Thyroid gland (tissue), 4 donors: ENCODE measurements around the gene GRIK5. TPM values are rescaled to one million over a fixed set of nuclear protein-coding genes. Genes with fewer than 3 reads are reported as not detected.

ENCODE experiments used
- DNase-seq, 2 donors: peaks; one replicate each; pipeline ENCODE4 v3.0.0-alpha.2; 2019
- H3K27ac ChIP-seq, 3 donors: fragments of 200-600 bp; sonication (generic); 1 replicate in 2 of 3; 2 replicates in 1 of 3; pipeline ENCODE4 v1.5.1; 2016 to 2019; ENCODE audit warnings: mild to moderate bottlenecking in 1 of 3, moderate library complexity in 1 of 3
- H3K27me3 ChIP-seq: fragments of 200-600 bp; sonication (generic); one replicate; pipeline ENCODE4 v1.5.1; 2019
- H3K36me3 ChIP-seq, 2 donors: fragments of 200-600 bp; sonication (generic); one replicate each; pipeline ENCODE4 v1.5.1; 2016 to 2019
- H3K4me1 ChIP-seq, 2 donors: fragments of 200-600 bp; sonication (generic); one replicate each; pipeline ENCODE4 v1.5.1; 2017 to 2019
- H3K4me3 ChIP-seq, 3 donors: fragments of 200-600 bp; sonication (generic); replicated peaks in 1 of 3; 1 replicate in 2 of 3; 2 replicates in 1 of 3; pipeline ENCODE4 v1.5.1; 2016; ENCODE audit warnings: mild to moderate bottlenecking in 1 of 3
- H3K9me3 ChIP-seq: fragments of 200-600 bp; sonication (generic); one replicate; pipeline ENCODE4 v1.5.1; 2017
- CTCF ChIP-seq, 6 experiments: fragments of 200-600 bp in 3 of 6; fragments of 450-650 bp in 3 of 6; sonication (generic) in 3 of 6; IDR thresholded peaks; one replicate each; pipeline ENCODE4 v1.5.1; 2016 to 2019; ENCODE audit warnings: antibody characterized with exemption in 6 of 6, mild to moderate bottlenecking in 2 of 6, inconsistent platforms in 1 of 6, moderate library complexity in 1 of 6
- POLR2A ChIP-seq, 2 donors: fragments of 450-650 bp; IDR thresholded peaks; one replicate each; pipeline ENCODE4 v1.6.1; 2017; ENCODE audit warnings: antibody characterized with exemption in 2 of 2, mild to moderate bottlenecking in 2 of 2, moderate library complexity in 1 of 2
- WGBS, 2 donors: methylation state at CpG; one replicate each; pipeline ENCODE4 v1.1.5; 2017; 5-methylcytosine and 5-hydroxymethylcytosine counted together
- intact Hi-C: fragments of 100-400 bp; cut with DNase I; formaldehyde crosslinking; loops from one replicate; pipeline ENCODE4 v1.15.1; 2023
- total RNA-seq, 4 donors: library from RNA; depleted of rRNA; stranded (reverse); fragments of >200 nt; gene quantifications; one replicate each; pipeline ENCODE4 v1.2.3, GENCODE V29; 2016

The GRIK5 gene
- total RNA-seq, 4 donors from 2014 or later: 12.0 to 24.2 (median 20.1) TPM

- Histone ChIP-seq H3K36me3 (no peaks in the 10 kb centered on the region), H3K27ac (no peak overlapping the region), H3K9me3 (no peaks in the 10 kb centered on the region), H3K4me3 (no peak overlapping the region), H3K4me1 (no peaks in the 10 kb centered on the region), H3K27me3 (peaks cover 7% of the 10 kb centered on the region)
- 85 to 92% methylated on average over 3 to 10 of the region's 13 CpGs for WGBS, 2 donors
- TF ChIP-seq POLR2A (IDR thresholded peaks at IDR 0.05): no peak
- no peak for TF ChIP-seq CTCF (IDR thresholded peaks at IDR 0.05)
- intact Hi-C loops: no loop called here
- no peak for DNase-seq
These were observed 21.3 kb upstream of the GRIK5 start for GRCh38 chr19:42091300-42091699.

DNA sequence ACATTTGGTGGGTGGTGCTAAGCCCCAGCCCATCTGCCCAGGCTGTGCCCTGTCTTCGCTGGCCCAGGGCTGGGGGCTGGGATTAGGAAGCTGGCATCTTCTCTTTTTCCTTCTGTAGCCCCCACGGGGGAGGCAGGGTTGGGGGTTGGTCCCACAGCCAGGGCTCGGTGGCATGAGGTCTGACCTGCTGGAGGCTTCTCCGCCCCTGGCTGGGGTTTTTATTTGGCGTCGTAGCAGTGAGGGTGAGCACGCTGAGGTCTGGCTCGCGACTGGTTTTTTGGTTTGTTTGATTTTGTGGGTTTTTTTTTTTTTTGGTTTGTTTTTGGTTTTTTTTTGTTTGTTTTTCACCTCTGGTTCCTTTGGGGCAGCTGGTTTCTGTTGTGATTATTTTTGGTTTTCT lies 20.7 kb upstream of the GRIK5 start:
- peaks cover under 1% of the 10 kb centered on the region for H3K27me3 ChIP-seq
- no peak overlapping the region for H3K27ac ChIP-seq
- no peak overlapping the region for H3K4me3 ChIP-seq
- H3K9me3 ChIP-seq: no peaks in the 10 kb centered on the region
- H3K4me1 ChIP-seq: no peaks in the 10 kb centered on the region
- WGBS, 2 donors: 52 to 63% methylated on average over 9 of the region's 9 CpGs
- no peak for TF ChIP-seq CTCF (IDR thresholded peaks at IDR 0.05)
- TF ChIP-seq POLR2A (IDR thresholded peaks at IDR 0.05): no peak
- H3K36me3 ChIP-seq: no peaks in the 10 kb centered on the region
- intact Hi-C loops: no loop called here
- no peak for DNase-seq

DNA sequence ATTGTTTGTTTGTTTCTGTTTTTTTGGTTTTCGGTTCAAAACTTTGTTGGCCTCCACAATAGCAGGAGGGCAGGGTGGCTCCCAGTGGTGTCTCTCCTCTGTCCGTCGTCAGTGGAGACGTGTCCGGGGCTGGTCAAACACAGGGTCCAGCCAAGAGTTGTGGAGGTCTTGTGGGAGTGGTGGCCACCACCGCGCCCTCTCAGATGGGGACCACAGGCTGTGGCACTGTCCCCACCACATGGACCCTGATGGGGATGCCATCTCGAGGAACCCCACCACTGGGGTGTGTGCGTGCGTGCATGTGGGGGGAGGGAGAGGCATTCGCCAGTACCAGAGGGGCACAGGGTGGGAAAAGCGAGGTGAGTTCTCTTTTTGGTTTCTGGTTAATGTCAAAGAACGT lies 19.8 kb upstream of the GRIK5 start:
- no peaks in the 10 kb centered on the region for H3K4me1 ChIP-seq
- intact Hi-C loops: no loop called here
- no peak for TF ChIP-seq POLR2A (IDR thresholded peaks at IDR 0.05)
- TF ChIP-seq CTCF (IDR thresholded peaks at IDR 0.05): no peak
- no peaks in the 10 kb centered on the region for H3K9me3 ChIP-seq
- H3K4me3 ChIP-seq: no peak overlapping the region
- no peak overlapping the region for H3K27ac ChIP-seq
- WGBS, 2 donors: 89 to 91% methylated on average over 13 of the region's 13 CpGs
- no peaks in the 10 kb centered on the region for H3K27me3 ChIP-seq
- DNase-seq: no peak
- H3K36me3 ChIP-seq: no peaks in the 10 kb centered on the region

- no peak for DNase-seq
- intact Hi-C loops: no loop called here
- H3K27me3 ChIP-seq: no peaks in the 10 kb centered on the region
- H3K4me1 ChIP-seq: no peaks in the 10 kb centered on the region
- H3K27ac ChIP-seq: peak overlapping the region in 1 of 3 donors; percentile 28
- no peak for TF ChIP-seq POLR2A (IDR thresholded peaks at IDR 0.05)
- TF ChIP-seq CTCF (IDR thresholded peaks at IDR 0.05): no peak
- 71% methylated on average over 13 of the region's 13 CpGs for WGBS, 2 donors
- no peaks in the 10 kb centered on the region for H3K36me3 ChIP-seq
- no peaks in the 10 kb centered on the region for H3K9me3 ChIP-seq
- no peak overlapping the region for H3K4me3 ChIP-seq
These were observed 19.3 kb upstream of the GRIK5 start for GRCh38 chr19:42089191-42089750.

DNA sequence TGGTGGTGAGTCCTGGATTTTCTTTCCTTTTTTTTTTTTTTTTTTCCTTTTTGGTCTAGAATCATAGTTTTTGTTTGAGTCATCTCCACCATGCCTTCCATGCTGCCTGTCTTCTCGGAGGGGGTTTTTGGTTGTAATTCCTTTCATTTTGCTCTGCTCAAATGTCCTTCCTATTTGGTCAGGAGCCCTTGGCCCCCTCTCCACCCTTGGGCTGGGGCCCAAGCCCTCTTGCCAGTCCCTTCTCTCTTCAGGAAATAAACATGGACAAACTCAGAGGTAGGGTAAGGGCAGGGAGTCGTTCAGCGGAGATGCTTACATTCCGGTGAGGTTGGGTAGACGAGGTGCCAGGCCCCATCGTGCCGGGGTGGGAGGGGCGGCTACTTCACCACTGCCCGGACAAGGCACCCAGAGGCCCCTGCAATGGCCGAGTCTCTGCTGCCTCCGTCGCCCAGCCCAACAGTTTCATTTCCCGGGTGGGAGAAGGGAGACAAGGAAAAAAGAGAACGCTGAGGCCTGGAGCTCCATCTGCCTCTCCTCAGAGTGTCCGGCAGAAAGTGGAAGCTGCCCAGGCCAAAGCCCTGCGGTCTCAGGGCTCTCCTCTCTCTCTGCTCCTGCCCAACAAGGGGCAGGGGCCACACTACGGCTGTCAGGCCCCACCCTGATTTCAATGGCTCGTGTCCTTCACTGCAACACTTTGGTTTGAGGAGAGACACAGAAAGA lies 18.6 kb upstream of the GRIK5 start:
- Histone ChIP-seq H3K36me3 (no peaks in the 10 kb centered on the region), H3K9me3 (no peaks in the 10 kb centered on the region), H3K27ac (peak overlapping the region in 1 of 3 donors; percentile 28), H3K4me1 (no peaks in the 10 kb centered on the region), H3K4me3 (no peak overlapping the region), H3K27me3 (no peaks in the 10 kb centered on the region)
- no peak for DNase-seq
- intact Hi-C loops: no loop called here
- TF ChIP-seq CTCF (IDR thresholded peaks at IDR 0.05) (no peak), POLR2A (IDR thresholded peaks at IDR 0.05) (no peak)
- 57 to 66% methylated on average over 18 of the region's 18 CpGs for WGBS, 2 donors
